ENCODE results near the gene PTPRN2. TPM values are rescaled to one million over a fixed set of nuclear protein-coding genes. Genes with fewer than 3 reads are reported as not detected.

Gene PTPRN2
- total and polyA plus RNA-seq, 9 of the 15 experiments (the other 6 are each of a cell fraction or from before 2014, with no cell fraction given): not detected

- TF ChIP-seq ATF4 (CRISPR knock-in tag; IDR thresholded peaks at IDR 0.05) (no peak), ZNF384 (IDR thresholded peaks at IDR 0.05; ENCODE audit: low read depth, low read length) (no peak), POU5F1 (IDR thresholded peaks at IDR 0.05; ENCODE audit: borderline replicate concordance, low read depth, low read length, partially characterized antibody) (no peak), PHF21A (IDR thresholded peaks at IDR 0.05; ENCODE audit: borderline replicate concordance, low read depth) (no peak), THAP7 (CRISPR knock-in tag; IDR thresholded peaks at IDR 0.05) (no peak), ZBTB2 (IDR thresholded peaks at IDR 0.05) (no peak), ZNF79 (CRISPR knock-in tag; IDR thresholded peaks at IDR 0.05; ENCODE audit: low read depth) (no peak), NR0B1 (IDR thresholded peaks at IDR 0.05; ENCODE audit: partially characterized antibody) (no peak), SAFB (IDR thresholded peaks at IDR 0.05; ENCODE audit: borderline replicate concordance, low read depth, low read length) (no peak), STAT6 (CRISPR knock-in tag; IDR thresholded peaks at IDR 0.05) (no peak), HNRNPK (IDR thresholded peaks at IDR 0.05; ENCODE audit: low read depth, low read length, poor library complexity, severe bottlenecking) (no peak)
These were observed 747.9 kb downstream of the PTPRN2 start (continued) for GRCh38 chr7:157839672-157840167.
